HEK293 (cell line): ENCODE data around the gene ZSCAN22.
A peak's percentile ranks its signal among the peaks of the same experiment; 100 is the strongest.

Source experiments
- CTCF ChIA-PET: fragments of 350-600 bp; formaldehyde crosslinking; extraction: SDS; loops from one replicate; lab custom pipeline; 2021; ENCODE audit warnings: antibody characterized with exemption; lab: Yijun Ruan, JAX
- POLR2A ChIA-PET: fragments of 300-600 bp; formaldehyde crosslinking; extraction: SDS; loops from one replicate; lab custom pipeline; 2020; ENCODE audit warnings: antibody characterized with exemption, inconsistent platforms; lab: Yijun Ruan, JAX
- H3K27ac ChIP-seq: fragments of 200-500 bp; sonication (Bioruptor generic); 2 replicates; pipeline ENCODE4 v1.5.1; 2014; ENCODE audit warnings: low read depth, low read length, control low read depth, inconsistent platforms; ENCODE audit errors: extremely low read depth
- H3K36me3 ChIP-seq, 2 experiments: fragments of 200-500 bp in 1 of 2; sonication (Bioruptor generic) in 1 of 2; 1 replicate in 1 of 2; 2 replicates in 1 of 2; pipeline ENCODE4 v1.5.1; 2014 to 2017; ENCODE audit warnings: inconsistent platforms in 2 of 2, low read length in 2 of 2; ENCODE audit not compliant: control insufficient read depth in 2 of 2, insufficient read depth in 1 of 2
- H3K4me1 ChIP-seq: fragments of 200-500 bp; sonication (Bioruptor generic); 2 replicates; pipeline ENCODE4 v1.5.1; 2014; ENCODE audit warnings: mild to moderate bottlenecking, low read length, inconsistent platforms; ENCODE audit not compliant: control insufficient read depth, insufficient read depth
- H3K4me3 ChIP-seq: 2 replicates; pipeline ENCODE4 v1.5.1; 2011; ENCODE audit warnings: low read depth, mild to moderate bottlenecking, control low read depth, low read length, moderate library complexity
- H3K9me3 ChIP-seq: fragments of 200-500 bp; sonication (Bioruptor generic); 2 replicates; pipeline ENCODE4 v1.5.1; 2014; ENCODE audit warnings: low read depth, low read length, inconsistent platforms; ENCODE audit not compliant: control insufficient read depth, insufficient read depth
- ATF2 ChIP-seq: fragments of 450-650 bp; formaldehyde crosslinking; IDR thresholded peaks from 2 replicates; pipeline ENCODE4 v1.5.1; 2016; ENCODE audit warnings: missing biosample characterization, missing genetic modification characterization, low read depth
- PATZ1 ChIP-seq: fragments of 450-650 bp; formaldehyde crosslinking; IDR thresholded peaks from 2 replicates; pipeline ENCODE4 v1.5.1; 2016; ENCODE audit warnings: missing biosample characterization, missing genetic modification characterization
- PRDM2 ChIP-seq: fragments of 450-650 bp; formaldehyde crosslinking; IDR thresholded peaks from 2 replicates; pipeline ENCODE4 v1.5.1; 2016; ENCODE audit warnings: missing biosample characterization, missing genetic modification characterization, borderline replicate concordance
- PRDM4 ChIP-seq: fragments of 450-650 bp; formaldehyde crosslinking; IDR thresholded peaks from 2 replicates; pipeline ENCODE4 v1.5.1; 2017; ENCODE audit warnings: missing biosample characterization, missing genetic modification characterization
- RBAK ChIP-seq: fragments of 450-650 bp; formaldehyde crosslinking; IDR thresholded peaks from 2 replicates; pipeline ENCODE4 v1.5.1; 2016; ENCODE audit warnings: missing biosample characterization, missing genetic modification characterization
- ZBTB17 ChIP-seq: fragments of 450-650 bp; formaldehyde crosslinking; IDR thresholded peaks from 2 replicates; pipeline ENCODE4 v1.5.1; 2016; ENCODE audit warnings: missing biosample characterization, missing genetic modification characterization
- ZNF146 ChIP-seq: fragments of 450-650 bp; formaldehyde crosslinking; IDR thresholded peaks from 2 replicates; pipeline ENCODE4 v1.5.1; 2016; ENCODE audit warnings: missing biosample characterization, missing genetic modification characterization
- ZNF311 ChIP-seq: fragments of 450-650 bp; formaldehyde crosslinking; IDR thresholded peaks from 2 replicates; pipeline ENCODE4 v1.5.1; 2017; ENCODE audit warnings: missing biosample characterization, missing genetic modification characterization, borderline replicate concordance
- ZNF600 ChIP-seq: fragments of 450-650 bp; formaldehyde crosslinking; IDR thresholded peaks from 2 replicates; pipeline ENCODE4 v1.5.1; 2016; ENCODE audit warnings: missing biosample characterization, missing genetic modification characterization
- ZNF623 ChIP-seq: fragments of 450-650 bp; formaldehyde crosslinking; IDR thresholded peaks from 2 replicates; pipeline ENCODE4 v1.5.1; 2016; ENCODE audit warnings: missing biosample characterization, missing genetic modification characterization
- ZNF639 ChIP-seq: fragments of 450-650 bp; formaldehyde crosslinking; IDR thresholded peaks from 2 replicates; pipeline ENCODE4 v1.5.1; 2016; ENCODE audit warnings: missing biosample characterization, missing genetic modification characterization

ZSCAN22 gene

GRCh38 chr19:58338825-58339558 is 12.2 kb downstream of the ZSCAN22 start (continued):
- TF ChIP-seq PRDM2 (tag by site-specific recombination) (no peak), ZNF311 (tag by site-specific recombination) (no peak), ZBTB17 (no peak), PATZ1 (tag by site-specific recombination) (no peak)

- CTCF ChIA-PET: interaction anchor here (0.9 kb wide), 1 partner anchor 9 kb away, joined by 3 read pairs; no protein-coding TSS in a partner anchor
- no peak overlapping the region for H3K27ac ChIP-seq
- no peak for TF ChIP-seq ZNF600
- peak; percentile 59 for TF ChIP-seq ZBTB17
- TF ChIP-seq ATF2 (tag by site-specific recombination): peak; percentile 70; the same call in 1 of the 2 replicates
- TF ChIP-seq RBAK (tag by site-specific recombination): no peak
- no peak for TF ChIP-seq PRDM4 (tag by site-specific recombination)
- TF ChIP-seq ZNF146 (tag by site-specific recombination): no peak
- no peak for TF ChIP-seq ZNF639
- no peak for TF ChIP-seq ZNF623 (tag by site-specific recombination)
- TF ChIP-seq, all 188 proteins: peak for 2
- Histone ChIP-seq H3K4me1 (no peaks in the 10 kb centered on the region), H3K36me3 (peaks cover 0 to 11% of the 10 kb centered on the region in 2 experiments; a peak in 2 of 3 replicates), H3K9me3 (no peaks in the 10 kb centered on the region), H3K4me3 (no peak overlapping the region)
- POLR2A ChIA-PET: interaction anchor here (3.0 kb wide), 2 partner anchors 17 to 19 kb away, joined by 12 to 18 read pairs; partner anchors contain the start of genes ZNF497 and ZSCAN22
Observed at GRCh38 chr19:58345558-58345957, 18.8 kb downstream of the ZSCAN22 start.
